GM23338 (cell line): ENCODE data around the gene CEP250. TPM values are rescaled to one million over a fixed set of nuclear protein-coding genes. Genes with fewer than 3 reads are reported as not detected.

Experiments used
- ATAC-seq: fragments of 200-7000 bp; cut with Tn5 transposase; 3 replicates; pipeline ENCODE4 v1.9.1; 2020
- DNase-seq: peaks from one replicate; pipeline ENCODE4 v3.0.0-alpha.2; 2015; ENCODE audit warnings: low spot score
- H2AFZ ChIP-seq: fragments of 200-600 bp; sonication (generic); 2 replicates; pipeline ENCODE4 v1.8.0; 2016; ENCODE audit warnings: antibody characterized with exemption, mild to moderate bottlenecking, moderate library complexity
- H3F3A ChIP-seq: fragments of 200-600 bp; sonication (generic); replicated peaks from 2 replicates; pipeline ENCODE4 v1.8.0; 2017; ENCODE audit warnings: antibody characterized with exemption, mixed run types, low read depth
- H3K27ac ChIP-seq: fragments of 200-600 bp; sonication (generic); 2 replicates; pipeline ENCODE4 v1.6.1; 2016; ENCODE audit warnings: low read depth
- H3K27me3 ChIP-seq: fragments of 200-600 bp; sonication (generic); 2 replicates; pipeline ENCODE4 v1.8.0; 2016; ENCODE audit warnings: mild to moderate bottlenecking, mixed run types, moderate library complexity; ENCODE audit not compliant: insufficient read depth
- H3K36me3 ChIP-seq: fragments of 200-600 bp; sonication (generic); 2 replicates; pipeline ENCODE4 v1.8.0; 2016; ENCODE audit warnings: mild to moderate bottlenecking; ENCODE audit not compliant: insufficient read depth
- H3K4me1 ChIP-seq: fragments of 200-600 bp; sonication (generic); 2 replicates; pipeline ENCODE4 v1.8.0; 2016; ENCODE audit warnings: mild to moderate bottlenecking, moderate library complexity; ENCODE audit not compliant: insufficient read depth
- H3K4me2 ChIP-seq: fragments of 200-600 bp; sonication (generic); 2 replicates; pipeline ENCODE4 v1.7.1; 2017; ENCODE audit warnings: mixed run types
- H3K4me3 ChIP-seq: fragments of 200-600 bp; sonication (generic); 2 replicates; pipeline ENCODE4 v1.6.1; 2016; ENCODE audit warnings: mixed run types
- H3K79me2 ChIP-seq: fragments of 200-600 bp; sonication (generic); replicated peaks from 2 replicates; pipeline ENCODE4 v1.8.0; 2017; ENCODE audit warnings: mild to moderate bottlenecking; ENCODE audit not compliant: insufficient read depth
- H3K9me2 ChIP-seq: fragments of 200-600 bp; sonication (generic); 2 replicates; pipeline ENCODE4 v1.8.0; 2017; ENCODE audit not compliant: insufficient read depth
- H4K20me1 ChIP-seq: fragments of 200-600 bp; sonication (generic); replicated peaks from 2 replicates; pipeline ENCODE4 v1.8.0; 2017; ENCODE audit warnings: mild to moderate bottlenecking; ENCODE audit not compliant: insufficient read depth
- H3K27ac Mint-ChIP-seq: 2 replicates; pipeline ENCODE4 v1.8.0; 2020; ENCODE audit warnings: inconsistent platforms, mild to moderate bottlenecking, moderate library complexity, mixed read lengths
- H3K27me3 Mint-ChIP-seq: 3 replicates; pipeline ENCODE4 v1.8.0; 2022; ENCODE audit warnings: low read depth, mild to moderate bottlenecking, moderate library complexity, mixed read lengths, inconsistent platforms; ENCODE audit not compliant: insufficient read depth, poor library complexity
- H3K36me3 Mint-ChIP-seq: 3 replicates; pipeline ENCODE4 v1.8.0; 2021; ENCODE audit warnings: low read depth, mild to moderate bottlenecking, inconsistent platforms, moderate library complexity, mixed read lengths
- H3K4me1 Mint-ChIP-seq: 3 replicates; pipeline ENCODE4 v1.8.0; 2020; ENCODE audit warnings: mild to moderate bottlenecking, inconsistent platforms, mixed read lengths
- H3K4me3 Mint-ChIP-seq: 3 replicates; pipeline ENCODE4 v1.8.0; 2021; ENCODE audit warnings: moderate library complexity, mild to moderate bottlenecking, inconsistent platforms, mixed read lengths
- H3K9me3 Mint-ChIP-seq: 3 replicates; pipeline ENCODE4 v1.8.0; 2020; ENCODE audit warnings: moderate library complexity, mild to moderate bottlenecking, inconsistent platforms, mixed read lengths
- CTCF ChIP-seq, 2 experiments: fragments of 200-600 bp in 1 of 2; sonication (generic) in 1 of 2; conservative IDR thresholded peaks; 2 replicates each; pipeline versions ENCODE4 v1.5.1 to v1.6.1; 2016 to 2017; ENCODE audit warnings: antibody characterized with exemption in 2 of 2, low read depth in 2 of 2, mild to moderate bottlenecking in 2 of 2, moderate library complexity in 1 of 2
- ETS1 ChIP-seq: IDR thresholded peaks from 2 replicates; pipeline ENCODE4 v1.6.1; 2016; ENCODE audit warnings: antibody characterized with exemption
- EZH2 ChIP-seq: fragments of 200-600 bp; sonication (generic); IDR thresholded peaks from one replicate; pipeline ENCODE4 v1.8.0; 2017; ENCODE audit warnings: antibody characterized with exemption, mild to moderate bottlenecking, low read depth; ENCODE audit not compliant: unreplicated experiment
- EZH2phosphoT487 ChIP-seq: fragments of 200-600 bp; sonication (generic); IDR thresholded peaks from one replicate; pipeline ENCODE4 v1.8.1; 2018; ENCODE audit warnings: antibody characterized with exemption; ENCODE audit not compliant: unreplicated experiment
- JUNB ChIP-seq: IDR thresholded peaks from one replicate; pipeline ENCODE4 v1.6.1; 2016; ENCODE audit warnings: antibody characterized with exemption; ENCODE audit not compliant: unreplicated experiment
- NANOG ChIP-seq: IDR thresholded peaks from 2 replicates; pipeline ENCODE4 v1.6.1; 2016; ENCODE audit warnings: antibody characterized with exemption, borderline replicate concordance
- STAT1 ChIP-seq: IDR thresholded peaks from one replicate; pipeline ENCODE4 v1.6.1; 2016; ENCODE audit warnings: antibody characterized with exemption; ENCODE audit not compliant: unreplicated experiment
- ZNF114 ChIP-seq: fragments of 250-450 bp; sonication (Bioruptor Pico); IDR thresholded peaks from 2 replicates; pipeline ENCODE4 v1.5.0; 2020; ENCODE audit warnings: mild to moderate bottlenecking, moderate library complexity
- ZNF331 ChIP-seq: fragments of 250-450 bp; sonication (Bioruptor Pico); IDR thresholded peaks from 2 replicates; pipeline ENCODE4 v1.5.0; 2020; ENCODE audit warnings: low read depth, mild to moderate bottlenecking, moderate library complexity
- polyA plus RNA-seq: library from polyadenylated mRNA; unstranded; fragments of >200 nt; fragmentation: Nextera tagmentation; extraction: Ambion mirVana; gene quantifications from 2 replicates; pipeline ENCODE4 v1.2.1, GENCODE V29; 2016
- total RNA-seq: library from RNA; depleted of rRNA; stranded (reverse); fragments of >200 nt; shearing (Covaris generic); gene quantifications from 2 replicates; pipeline ENCODE4 v1.2.3, GENCODE V29; 2014
- TF ChIP-seq, protein P1 (sequence below): IDR thresholded peaks from one replicate; pipeline ENCODE4 v1.6.1; 2018; ENCODE audit warnings: antibody characterized with exemption; ENCODE audit not compliant: unreplicated experiment

CEP250 gene
- total and polyA plus RNA-seq, 2 experiments from 2014 or later = 28.0 to 29.1 TPM

GRCh38 chr20:35408270-35408669, 47.1 kb upstream of the CEP250 start:
- Mint-ChIP-seq H3K9me3 (no peaks in the 10 kb centered on the region; the same call in 1 of the 3 replicates), H3K4me3 (no peak overlapping the region), H3K27ac (no peak overlapping the region), H3K36me3 (peaks cover 46% of the 10 kb centered on the region), H3K27me3 (peaks cover 4% of the 10 kb centered on the region), H3K4me1 (peaks cover 3% of the 10 kb centered on the region; the same call in 2 of the 3 replicates)
- no peak overlapping the region for H2AFZ ChIP-seq
- ATAC-seq = no peak
- H4K20me1 ChIP-seq = peaks cover 11% of the 10 kb centered on the region
- no peaks in the 10 kb centered on the region; the same call in 1 of the 2 replicates for H3F3A ChIP-seq
- H3K4me2 ChIP-seq = no peak overlapping the region
- H3K9me2 ChIP-seq = no peaks in the 10 kb centered on the region
- no peaks in the 10 kb centered on the region for H3K27me3 ChIP-seq
- H3K27ac ChIP-seq = no peak overlapping the region
- H3K79me2 ChIP-seq = peaks cover 77% of the 10 kb centered on the region
- peaks cover 5% of the 10 kb centered on the region; the same call in 1 of the 2 replicates for H3K4me1 ChIP-seq
- peaks cover 22% of the 10 kb centered on the region for H3K36me3 ChIP-seq
- TF ChIP-seq ZNF114 (CRISPR knock-in tag) (no peak), EZH2phosphoT487 (no peak), CTCF (conservative IDR thresholded peaks at IDR 0.05; ENCODE audit: low read depth in 2 of 2) (no peak), ZNF331 (CRISPR knock-in tag) (no peak), EZH2 (no peak), JUNB (no peak), STAT1 (no peak), NANOG (no peak), ETS1 (no peak)
- TF ChIP-seq, protein P1, sequence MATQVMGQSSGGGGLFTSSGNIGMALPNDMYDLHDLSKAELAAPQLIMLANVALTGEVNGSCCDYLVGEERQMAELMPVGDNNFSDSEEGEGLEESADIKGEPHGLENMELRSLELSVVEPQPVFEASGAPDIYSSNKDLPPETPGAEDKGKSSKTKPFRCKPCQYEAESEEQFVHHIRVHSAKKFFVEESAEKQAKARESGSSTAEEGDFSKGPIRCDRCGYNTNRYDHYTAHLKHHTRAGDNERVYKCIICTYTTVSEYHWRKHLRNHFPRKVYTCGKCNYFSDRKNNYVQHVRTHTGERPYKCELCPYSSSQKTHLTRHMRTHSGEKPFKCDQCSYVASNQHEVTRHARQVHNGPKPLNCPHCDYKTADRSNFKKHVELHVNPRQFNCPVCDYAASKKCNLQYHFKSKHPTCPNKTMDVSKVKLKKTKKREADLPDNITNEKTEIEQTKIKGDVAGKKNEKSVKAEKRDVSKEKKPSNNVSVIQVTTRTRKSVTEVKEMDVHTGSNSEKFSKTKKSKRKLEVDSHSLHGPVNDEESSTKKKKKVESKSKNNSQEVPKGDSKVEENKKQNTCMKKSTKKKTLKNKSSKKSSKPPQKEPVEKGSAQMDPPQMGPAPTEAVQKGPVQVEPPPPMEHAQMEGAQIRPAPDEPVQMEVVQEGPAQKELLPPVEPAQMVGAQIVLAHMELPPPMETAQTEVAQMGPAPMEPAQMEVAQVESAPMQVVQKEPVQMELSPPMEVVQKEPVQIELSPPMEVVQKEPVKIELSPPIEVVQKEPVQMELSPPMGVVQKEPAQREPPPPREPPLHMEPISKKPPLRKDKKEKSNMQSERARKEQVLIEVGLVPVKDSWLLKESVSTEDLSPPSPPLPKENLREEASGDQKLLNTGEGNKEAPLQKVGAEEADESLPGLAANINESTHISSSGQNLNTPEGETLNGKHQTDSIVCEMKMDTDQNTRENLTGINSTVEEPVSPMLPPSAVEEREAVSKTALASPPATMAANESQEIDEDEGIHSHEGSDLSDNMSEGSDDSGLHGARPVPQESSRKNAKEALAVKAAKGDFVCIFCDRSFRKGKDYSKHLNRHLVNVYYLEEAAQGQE = no peak
- DNase-seq = no peak
- H3K4me3 ChIP-seq = no peak overlapping the region
